Tibial nerve (tissue), 3 donors: ENCODE measurements around the gene RRM1.

Experiments used
- CTCF ChIP-seq, 5 experiments: fragments of 200-600 bp in 3 of 5; fragments of 450-650 bp in 2 of 5; sonication (generic) in 3 of 5; IDR thresholded peaks; one replicate each; pipeline ENCODE4 v1.5.1; 2016 to 2019; ENCODE audit warnings: antibody characterized with exemption in 5 of 5, mild to moderate bottlenecking in 3 of 5, moderate library complexity in 2 of 5
- POLR2A ChIP-seq, 2 donors: fragments of 450-650 bp; IDR thresholded peaks; one replicate each; pipeline ENCODE4 v1.6.1; 2017; ENCODE audit warnings: antibody characterized with exemption in 2 of 2, mild to moderate bottlenecking in 2 of 2, moderate library complexity in 2 of 2

DNA sequence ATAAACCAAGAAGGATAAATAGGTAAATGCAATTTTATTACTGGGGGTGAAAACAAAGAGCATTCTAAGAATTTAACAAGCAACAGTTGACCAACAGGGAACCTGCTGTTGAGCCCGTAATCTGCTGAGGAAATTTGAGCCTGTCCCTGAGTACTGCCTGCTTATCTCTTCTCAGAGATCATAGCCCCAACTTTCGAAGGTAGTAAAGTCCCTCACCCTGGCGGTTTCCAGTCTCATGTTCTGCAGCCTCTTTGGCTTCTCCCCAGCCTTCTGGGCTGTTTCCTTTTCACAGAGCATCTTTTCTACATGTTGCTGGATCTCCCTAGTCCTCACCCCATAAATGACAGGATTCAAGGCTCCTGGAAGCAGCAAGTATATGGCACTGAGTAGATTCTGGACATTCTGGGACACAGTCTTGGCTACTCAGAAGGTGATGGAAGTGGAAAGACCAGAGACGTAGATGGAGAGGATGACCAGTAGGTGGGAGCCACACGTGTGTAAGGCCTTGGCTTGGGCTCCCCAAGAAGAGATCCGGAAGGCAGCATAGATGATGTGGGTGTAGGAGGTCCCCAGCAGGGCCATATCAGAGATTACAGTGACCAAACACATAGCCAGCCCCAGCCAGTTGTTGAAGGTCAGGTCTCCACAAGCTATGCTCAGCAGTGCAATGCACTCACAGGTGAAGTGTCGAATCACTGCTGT, 51.6 kb downstream of the RRM1 start:
- TF ChIP-seq CTCF (IDR thresholded peaks at IDR 0.05) (no peak), POLR2A (IDR thresholded peaks at IDR 0.05) (no peak)
